HG02610 (cell line): ENCODE measurements around the gene LGALS3.

Source experiments
- ATAC-seq: cut with Tn5 transposase; IDR thresholded peaks from one replicate; pipeline ENCODE4 v1.9.1; 2021; ENCODE audit warnings: mild to moderate bottlenecking, moderate library complexity; ENCODE audit not compliant: unreplicated experiment

LGALS3 gene

DNA sequence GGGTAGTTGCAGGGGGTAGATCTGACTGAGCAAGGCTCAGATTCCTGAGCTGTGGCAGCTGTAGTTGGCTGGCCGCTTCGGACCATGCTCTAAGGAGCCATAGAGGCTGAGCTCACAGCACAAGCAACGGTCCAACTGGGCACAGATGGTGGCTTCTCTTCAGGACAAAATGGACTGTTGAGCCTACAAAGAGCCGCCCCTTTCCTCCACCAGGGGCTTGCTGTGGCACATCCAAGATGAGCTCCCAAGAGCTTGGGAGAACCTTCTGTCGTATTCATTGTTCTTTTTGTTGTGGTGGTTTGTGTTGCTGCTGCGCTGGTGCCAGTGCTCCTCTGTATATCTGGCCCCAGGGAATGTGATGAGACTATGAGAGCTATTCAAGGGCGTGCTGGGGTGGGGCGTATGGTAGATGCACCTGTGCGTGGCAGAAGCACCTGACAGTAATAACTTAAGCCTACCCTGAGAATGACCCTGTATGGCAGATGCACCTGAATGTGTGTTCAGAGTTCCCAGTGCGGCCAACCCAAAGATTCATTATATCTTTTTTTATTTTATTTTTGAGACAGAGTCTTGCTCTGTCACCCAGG is 17.8 kb upstream of the LGALS3 start:
- ATAC-seq: no peak

GRCh38 chr14:55114720-55115119 is 14.3 kb upstream of the LGALS3 start:
- no peak for ATAC-seq

- no peak for ATAC-seq
Observed at GRCh38 chr14:55115460-55115859, 13.6 kb upstream of the LGALS3 start.

- no peak for ATAC-seq
Observed at GRCh38 chr14:55115861-55116245, 13.2 kb upstream of the LGALS3 start.

GRCh38 chr14:55116246-55117030 is 12.6 kb upstream of the LGALS3 start:
- no peak for ATAC-seq

- ATAC-seq: no peak
Observed at GRCh38 chr14:55117803-55118441, 11.1 kb upstream of the LGALS3 start.

DNA sequence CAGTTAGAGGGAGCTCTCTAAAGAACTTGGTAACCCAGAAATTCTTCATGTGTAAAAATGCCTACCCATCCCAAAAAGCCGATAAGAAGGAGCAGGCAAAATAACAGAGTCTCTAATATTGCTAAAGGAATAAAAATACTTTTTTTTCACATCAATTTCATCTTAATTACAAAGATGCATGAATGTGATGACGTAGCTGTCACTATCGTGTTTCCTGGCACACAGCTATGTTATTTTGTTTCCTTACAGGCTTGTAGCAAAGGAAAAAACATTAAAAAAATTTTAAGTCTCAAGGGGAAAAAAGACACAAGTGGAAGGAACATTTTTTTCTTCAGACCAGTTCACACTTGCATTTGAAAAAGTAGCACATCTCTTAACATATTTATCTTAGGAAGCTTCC is 10.3 kb upstream of the LGALS3 start:
- no peak for ATAC-seq

DNA sequence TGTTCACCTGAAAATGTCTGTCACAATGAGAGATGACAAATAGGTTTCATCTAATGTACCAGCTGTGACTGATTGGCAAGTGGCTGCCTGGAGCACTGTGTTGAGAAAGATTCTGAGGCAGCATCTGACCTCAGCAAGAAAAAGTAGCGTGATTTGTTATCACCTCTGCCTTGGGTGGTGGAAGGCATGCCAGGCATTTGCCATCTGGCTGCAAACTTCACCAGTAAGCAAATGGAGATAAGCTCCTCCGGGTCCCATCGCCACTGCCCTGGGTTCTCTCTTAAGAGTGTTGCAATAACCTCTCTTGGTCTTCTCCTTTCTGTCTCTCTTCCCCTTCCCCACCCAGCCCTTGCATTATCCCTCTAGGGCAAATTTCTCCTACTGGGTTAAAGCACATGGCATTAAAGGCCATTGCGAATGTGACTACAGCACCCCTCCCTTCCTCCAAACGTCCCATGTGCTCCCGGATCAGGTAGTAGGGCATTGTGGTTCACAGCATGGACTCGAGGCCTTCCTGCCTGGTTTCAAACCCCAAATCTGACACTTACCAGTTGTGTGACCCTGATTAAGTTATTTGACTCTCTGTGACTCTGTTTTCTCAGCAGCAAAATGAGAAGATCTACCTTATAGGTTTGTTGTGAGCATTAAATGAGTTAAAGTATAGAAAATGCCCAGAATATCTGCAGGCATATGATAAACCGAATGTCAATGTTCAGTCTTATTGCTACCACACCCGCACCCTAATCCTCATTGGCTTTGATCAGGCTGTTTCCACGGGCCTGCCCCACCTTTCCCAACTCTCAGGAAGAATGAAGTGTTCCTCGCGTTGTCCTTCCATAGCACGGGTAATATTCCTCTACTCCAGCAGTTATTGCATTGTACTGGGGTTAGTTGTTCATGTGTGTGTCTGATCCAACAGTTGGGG is 8.2 kb upstream of the LGALS3 start:
- no peak for ATAC-seq

DNA sequence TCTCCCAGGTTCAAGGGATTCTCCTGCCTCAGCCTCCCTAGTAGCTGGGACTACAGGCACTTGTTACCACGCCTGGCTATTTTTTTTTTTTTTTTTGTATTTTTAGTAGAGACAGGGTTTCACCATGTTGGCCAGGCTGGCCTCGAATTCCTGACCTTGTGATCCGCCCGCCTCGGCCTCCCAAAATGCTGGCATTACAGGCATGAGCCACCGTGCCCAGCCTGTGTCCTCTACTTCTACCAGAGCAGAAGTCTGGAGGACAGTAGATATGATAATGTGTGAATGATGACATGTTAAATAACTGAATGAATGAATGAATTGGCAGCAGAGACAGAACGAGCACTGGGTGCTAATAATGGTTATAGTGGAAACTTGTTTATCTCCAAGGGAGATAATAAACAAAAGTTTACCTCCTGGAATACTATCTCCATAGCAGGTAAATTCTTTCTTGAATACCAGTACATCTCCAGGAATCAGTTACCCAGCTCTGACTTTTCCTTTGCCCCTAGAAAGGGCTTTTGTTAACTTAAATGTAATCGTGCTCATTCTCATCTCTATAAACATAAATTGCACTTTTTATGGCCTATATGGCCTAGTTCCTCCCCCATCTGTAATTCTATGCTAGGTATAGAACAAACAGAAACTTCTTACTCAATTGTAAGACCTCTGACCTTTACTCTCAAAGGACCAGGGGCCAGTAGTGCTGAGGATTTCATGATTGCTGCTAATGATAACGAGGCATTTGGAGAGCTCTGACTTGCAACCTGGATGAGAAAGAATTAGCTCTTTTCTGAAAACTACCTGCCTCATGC is 7.2 kb upstream of the LGALS3 start:
- ATAC-seq: no peak

DNA sequence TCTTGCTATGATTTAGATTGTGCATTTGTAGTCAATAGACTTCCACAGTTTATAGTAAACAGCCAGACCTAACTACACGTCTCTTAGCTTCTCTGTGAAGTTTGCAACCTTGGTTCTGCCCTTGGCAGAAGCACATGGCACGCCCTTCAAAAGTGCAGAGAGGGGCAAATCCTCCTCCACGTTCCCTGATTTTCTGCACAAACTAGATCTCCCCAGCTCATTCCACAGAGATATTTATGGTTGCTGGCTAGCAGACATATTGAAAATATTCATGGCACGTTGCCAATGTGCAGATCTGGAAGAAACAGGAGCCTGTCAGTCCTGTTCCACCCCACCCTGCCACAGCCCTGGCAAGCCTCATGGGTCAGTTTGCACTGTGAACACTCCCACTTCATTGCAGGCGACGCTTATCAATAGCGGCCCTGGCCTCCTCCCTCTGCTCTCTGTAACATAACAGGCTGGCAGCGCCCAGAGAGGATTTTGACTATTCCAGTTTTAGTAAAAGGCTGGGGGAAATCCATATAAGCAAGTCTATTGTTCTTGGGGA is 6.5 kb upstream of the LGALS3 start:
- ATAC-seq: no peak

DNA sequence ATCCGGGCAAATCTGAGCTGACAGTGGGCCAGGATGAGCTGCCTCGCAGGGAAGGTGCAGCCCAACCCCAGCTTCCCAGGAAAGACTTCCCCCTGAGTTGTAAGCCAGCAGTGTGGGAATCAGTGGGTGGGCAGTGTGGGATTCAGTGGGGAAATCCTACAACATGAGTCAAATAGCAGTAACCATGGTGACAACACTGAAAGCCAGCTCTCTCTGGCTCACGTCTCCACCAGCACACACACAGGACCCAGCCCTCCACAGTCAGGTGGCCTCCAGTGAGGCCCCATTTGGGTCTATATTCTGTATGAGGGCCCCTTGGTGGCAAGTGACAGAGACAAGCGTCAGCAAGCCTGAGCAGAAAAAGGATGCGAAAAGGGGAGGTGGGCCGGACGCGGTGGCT is 6.0 kb upstream of the LGALS3 start:
- no peak for ATAC-seq

DNA sequence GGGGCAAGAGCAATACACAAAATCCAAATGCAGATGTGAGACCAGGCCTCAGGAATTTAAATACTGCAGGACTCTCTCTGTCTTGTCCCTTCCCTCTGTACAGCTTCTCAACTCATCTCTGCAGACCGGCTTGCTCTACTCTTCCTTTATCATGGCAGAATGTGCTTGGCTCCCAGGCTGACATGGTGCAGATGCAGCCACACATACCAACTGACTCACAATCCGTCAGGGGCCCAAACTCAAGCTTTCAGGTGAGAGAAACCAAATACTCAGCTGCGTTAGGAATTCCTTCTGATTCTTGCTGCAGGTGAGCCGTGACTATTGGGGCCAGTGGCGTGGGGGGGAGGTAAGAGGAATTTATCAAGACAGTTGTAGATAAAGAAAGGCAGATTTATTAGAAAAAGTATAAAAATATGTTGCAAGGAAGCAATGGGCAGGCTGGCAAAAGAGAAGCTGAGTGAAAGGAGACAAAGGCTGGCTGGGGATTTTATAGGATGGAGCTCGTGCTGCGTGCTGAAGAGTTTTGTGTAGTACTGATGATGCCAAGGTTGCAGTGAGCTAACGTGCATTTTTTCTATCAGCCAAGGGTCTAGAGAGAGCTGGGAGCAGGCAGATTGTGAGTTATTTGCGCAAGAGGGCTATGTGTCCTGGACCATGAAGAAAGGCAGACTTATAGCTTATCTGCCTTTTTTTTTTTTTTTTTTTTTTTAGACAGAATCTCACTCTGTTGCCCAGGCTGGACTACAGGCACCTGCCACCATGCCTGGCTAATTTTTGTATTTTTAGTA is 5.0 kb upstream of the LGALS3 start:
- ATAC-seq: no peak

- ATAC-seq: no peak
Observed at GRCh38 chr14:55124774-55125386, 4.2 kb upstream of the LGALS3 start.

DNA sequence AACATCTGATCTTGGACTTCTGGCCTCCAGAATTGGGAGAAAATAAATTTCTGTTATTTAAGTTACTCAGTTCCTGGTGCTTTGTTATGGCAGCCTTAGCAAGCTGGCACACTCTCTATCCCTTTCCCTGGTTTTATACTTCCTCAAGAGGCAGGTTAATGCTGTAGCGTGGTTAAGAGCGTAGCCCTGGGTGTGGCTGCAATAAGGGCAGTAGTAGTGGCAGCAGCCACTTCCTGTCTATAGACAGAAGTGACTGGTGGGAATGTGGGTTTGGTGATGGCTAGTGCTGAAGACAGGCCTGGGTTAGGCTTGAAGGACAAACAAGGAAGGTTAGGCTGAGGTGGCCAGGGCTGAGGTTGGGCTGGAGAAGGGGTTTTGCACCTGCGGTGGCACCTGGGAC is 3.6 kb upstream of the LGALS3 start:
- no peak for ATAC-seq

DNA sequence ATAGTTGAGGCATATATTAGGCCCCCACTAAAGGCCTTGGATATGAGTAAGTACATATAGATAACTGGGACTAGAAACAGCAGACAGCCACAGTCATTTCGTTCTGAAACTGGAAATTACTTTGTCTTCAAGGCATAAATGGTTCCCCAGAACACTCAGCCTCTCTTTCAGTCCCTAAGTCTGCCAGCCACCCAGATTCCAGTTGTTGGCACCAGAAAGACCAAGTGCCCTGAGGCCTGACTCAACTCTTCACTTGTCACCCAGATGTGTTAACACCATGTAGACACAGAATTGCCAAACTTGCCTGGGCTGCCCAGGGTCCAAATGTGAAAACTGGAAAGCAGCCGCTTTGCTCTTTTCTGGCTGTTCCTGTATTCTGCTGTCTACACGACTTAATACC is 3.0 kb upstream of the LGALS3 start:
- ATAC-seq: no peak

DNA sequence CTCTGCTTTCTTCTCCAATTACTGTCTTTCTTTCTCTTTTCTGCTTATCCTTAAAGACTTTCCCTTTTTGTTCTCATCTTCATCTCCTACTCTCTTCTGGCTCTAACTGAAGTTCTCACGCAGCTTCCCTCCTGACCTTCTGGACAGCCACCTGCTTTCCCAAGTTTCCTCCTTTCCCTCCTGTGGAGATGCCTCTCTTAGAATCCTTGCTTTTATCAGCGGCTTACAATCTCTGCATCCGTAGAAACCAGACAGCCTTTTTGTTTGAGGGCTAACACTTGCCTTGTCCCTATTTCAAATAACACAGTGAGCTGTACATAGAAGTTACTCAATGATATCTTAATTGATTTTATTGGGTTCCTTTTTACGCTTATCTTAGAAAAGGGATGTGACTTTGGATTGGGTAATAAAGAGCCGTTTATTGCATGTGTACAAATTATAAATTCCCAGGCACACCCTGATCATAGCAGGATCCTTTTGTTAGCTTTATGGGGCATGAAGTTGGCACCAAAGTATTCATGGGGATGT is 2.1 kb upstream of the LGALS3 start:
- ATAC-seq: no peak

GRCh38 chr14:55127460-55127951 is 1.5 kb upstream of the LGALS3 start:
- no peak for ATAC-seq

DNA sequence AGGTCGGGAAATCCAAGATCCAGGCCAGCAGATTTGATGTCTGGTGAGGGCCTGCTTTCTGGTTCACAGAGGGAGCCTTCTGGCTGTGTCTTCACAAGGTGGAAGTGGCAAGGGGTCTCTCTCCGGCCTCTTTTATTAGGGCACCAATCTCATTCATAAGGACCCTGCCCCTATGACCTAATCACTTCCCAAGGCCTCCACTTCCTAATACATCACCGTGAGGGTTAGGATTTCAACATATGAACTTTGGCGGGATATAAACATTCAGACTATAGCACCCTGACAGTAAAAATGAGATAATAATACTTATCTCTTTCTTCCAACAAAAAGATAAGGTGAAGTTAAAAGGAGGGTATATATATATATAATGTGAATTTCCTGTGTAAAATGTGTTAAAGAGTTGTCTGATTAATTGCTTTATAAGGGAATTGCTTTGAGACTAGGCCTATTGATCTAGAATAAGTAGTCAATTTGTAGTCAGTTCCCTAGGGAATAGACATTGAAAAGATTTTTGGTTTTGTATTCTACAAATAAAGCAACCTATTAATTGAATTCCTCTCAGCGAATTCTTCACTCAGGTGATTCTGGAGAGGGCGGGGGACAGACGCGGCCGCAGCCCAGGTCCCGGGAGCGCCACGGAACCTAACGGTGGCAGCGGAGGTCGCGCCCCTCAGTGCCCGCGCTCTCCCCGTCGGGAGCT is 516 bp upstream of the LGALS3 start:
- no peak for ATAC-seq
